Fibroblast of villous mesenchyme (primary cell): Measurements from ENCODE around the gene MBOAT2. TPM values are rescaled to one million over a fixed set of nuclear protein-coding genes. Genes with fewer than 3 reads are reported as not detected.

ENCODE experiments used
- DNase-seq: peaks from one replicate; pipeline ENCODE4 v3.0.0-alpha.2; 2010; ENCODE audit warnings: low read depth
- H3K4me3 ChIP-seq: 2 replicates; pipeline ENCODE4 v1.5.1; 2011; ENCODE audit warnings: low read depth, mild to moderate bottlenecking, low read length
- CTCF ChIP-seq: IDR thresholded peaks from 2 replicates; pipeline ENCODE4 v1.5.1; 2012; ENCODE audit warnings: low read depth, mild to moderate bottlenecking, low read length; ENCODE audit not compliant: insufficient read depth
- total RNA-seq: library from RNA; depleted of rRNA; stranded (reverse); fragments of >200 nt; gene quantifications from 2 replicates; pipeline ENCODE4 v1.2.3, GENCODE V29; 2012

Gene MBOAT2
- total RNA-seq, 1 donor = 72.5 TPM

GRCh38 chr2:9004338-9005204, 1.1 kb upstream of the MBOAT2 start:
- peak; percentile 53 for DNase-seq
- H3K4me3 ChIP-seq = peak overlapping the region; percentile 80

GRCh38 chr2:9003366-9003615, 193 bp downstream of the MBOAT2 start:
- DNase-seq = no peak
- TF ChIP-seq CTCF = no peak
- peak overlapping the region; percentile 74 for H3K4me3 ChIP-seq

More at GRCh38 chr2:9004338-9005204, 1.1 kb upstream of the MBOAT2 start:
- no peak for TF ChIP-seq CTCF

- no peak for TF ChIP-seq CTCF
- peak overlapping the region; percentile 74 for H3K4me3 ChIP-seq
- peak; percentile 36 for DNase-seq
Observed at GRCh38 chr2:9002637-9003365, 683 bp downstream of the MBOAT2 start.

GRCh38 chr2:9002313-9002636, 1.2 kb downstream of the MBOAT2 start:
- DNase-seq = peak; percentile 10
- TF ChIP-seq CTCF = no peak
- peak overlapping the region; percentile 74 for H3K4me3 ChIP-seq

GRCh38 chr2:9001778-9002177, 1.7 kb downstream of the MBOAT2 start:
- H3K4me3 ChIP-seq = peak overlapping the region; percentile 74
- DNase-seq = no peak
- TF ChIP-seq CTCF = no peak

- DNase-seq = peak; percentile 21
- no peak for TF ChIP-seq CTCF
- H3K4me3 ChIP-seq = no peak overlapping the region
Observed at GRCh38 chr2:9001229-9001628, 2.3 kb downstream of the MBOAT2 start.
